Naive thymus-derived CD4-positive, alpha-beta T cell (primary cell): ENCODE measurements around the gene TRABD2B. TPM values are rescaled to one million over a fixed set of nuclear protein-coding genes. Genes with fewer than 3 reads are reported as not detected.

Experiments
- ATAC-seq: fragments of 150-1000 bp; cut with Tn5 transposase; 2 replicates; pipeline ENCODE4 v1.10.0; 2021; ENCODE audit warnings: mild to moderate bottlenecking, moderate library complexity
- CTCF ChIA-PET: fragments of 350-600 bp; sonication (Branson Sonifier 250); formaldehyde crosslinking; loops from one replicate; lab custom pipeline; 2021; ENCODE audit warnings: antibody characterized with exemption; lab: Charles Lee
- POLR2A ChIA-PET: fragments of 350-600 bp; sonication (Branson Sonifier 250); formaldehyde crosslinking; loops from one replicate; lab custom pipeline; 2021; ENCODE audit warnings: antibody characterized with exemption, inconsistent platforms; lab: Charles Lee
- DNase-seq, 9 donors: peaks; one replicate each; pipeline versions ENCODE4 v3.0.0 to v3.0.0-alpha.2; 2020 to 2022; ENCODE audit warnings: mixed read lengths in 1 of 9
- H3K27ac ChIP-seq: one replicate; pipeline ENCODE4 v1.7.0; 2013; ENCODE audit warnings: mild to moderate bottlenecking, low read depth, low read length, moderate library complexity
- H3K27me3 ChIP-seq, 2 donors: one replicate each; pipeline ENCODE4 v1.7.0; 2013; ENCODE audit warnings: low read length in 2 of 2, mild to moderate bottlenecking in 2 of 2, moderate library complexity in 2 of 2; ENCODE audit not compliant: control insufficient read depth in 2 of 2, insufficient read depth in 2 of 2
- H3K36me3 ChIP-seq, 3 experiments: 1 replicate in 2 of 3; 2 replicates in 1 of 3; pipeline ENCODE4 v1.7.0; 2013; ENCODE audit warnings: low read length in 3 of 3, mild to moderate bottlenecking in 3 of 3, moderate library complexity in 1 of 3; ENCODE audit not compliant: insufficient read depth in 3 of 3, control insufficient read depth in 2 of 3
- H3K4me1 ChIP-seq, 2 donors: one replicate each; pipeline ENCODE4 v1.7.0; 2013; ENCODE audit warnings: low read length in 2 of 2, mild to moderate bottlenecking in 2 of 2, moderate library complexity in 1 of 2; ENCODE audit not compliant: control insufficient read depth in 2 of 2, insufficient read depth in 2 of 2
- H3K4me3 ChIP-seq: 2 replicates; pipeline ENCODE4 v1.7.0; 2013; ENCODE audit warnings: mild to moderate bottlenecking, low read length
- H3K9me3 ChIP-seq, 3 experiments: 1 replicate in 2 of 3; 2 replicates in 1 of 3; pipeline ENCODE4 v1.7.0; 2013; ENCODE audit warnings: low read length in 3 of 3; ENCODE audit not compliant: control insufficient read depth in 2 of 3
- H3K27ac Mint-ChIP-seq, 9 donors: one replicate each; pipeline ENCODE4 v1.8.0; 2020 to 2022; ENCODE audit warnings: mixed read lengths in 9 of 9, mild to moderate bottlenecking in 8 of 9, moderate library complexity in 5 of 9, inconsistent platforms in 2 of 9
- H3K27me3 Mint-ChIP-seq, 5 donors: one replicate each; pipeline ENCODE4 v1.8.0; 2021 to 2022; ENCODE audit warnings: mixed read lengths in 5 of 5, mild to moderate bottlenecking in 1 of 5
- H3K36me3 Mint-ChIP-seq, 5 donors: one replicate each; pipeline ENCODE4 v1.8.0; 2020 to 2022; ENCODE audit warnings: mixed read lengths in 5 of 5, mild to moderate bottlenecking in 3 of 5, inconsistent platforms in 1 of 5
- H3K4me1 Mint-ChIP-seq, 7 donors: one replicate each; pipeline ENCODE4 v1.8.0; 2020 to 2022; ENCODE audit warnings: mixed read lengths in 7 of 7, mild to moderate bottlenecking in 3 of 7, inconsistent platforms in 1 of 7
- H3K4me3 Mint-ChIP-seq, 10 donors: one replicate each; pipeline ENCODE4 v1.8.0; 2020 to 2022; ENCODE audit warnings: mild to moderate bottlenecking in 10 of 10, mixed read lengths in 10 of 10, moderate library complexity in 6 of 10, inconsistent platforms in 2 of 10
- H3K9me3 Mint-ChIP-seq, 11 donors: one replicate each; pipeline ENCODE4 v1.8.0; 2020 to 2022; ENCODE audit warnings: mixed read lengths in 11 of 11, mild to moderate bottlenecking in 4 of 11, inconsistent platforms in 1 of 11, moderate library complexity in 1 of 11
- intact Hi-C, 2 donors: fragments of 100-400 bp; cut with micrococcal nuclease; formaldehyde crosslinking; loops; one replicate each; pipeline ENCODE4 v1.15.1; 2023
- polyA plus RNA-seq, 2 donors: library from polyadenylated mRNA; unstranded; fragments of 300-500 nt; fragmentation: Illumina TruSeq; gene quantifications; one replicate each; pipeline ENCODE4 v1.2.3, GENCODE V29; 2021
- total RNA-seq, 6 experiments: library from RNA in 5 of 6; stranded (reverse) in 5 of 6; gene quantifications; 1 replicate in 5 of 6; 2 replicates in 1 of 6; pipeline ENCODE4 v1.2.3 and lab custom pipeline; 2021 to 2026

Gene TRABD2B
- total RNA-seq (not detected), polyA plus RNA-seq (not detected), total RNA-seq (lab: John Stamatoyannopoulos, UW) (not detected)

- Histone ChIP-seq H3K36me3 (no peaks in the 10 kb centered on the region), H3K9me3 (no peaks in the 10 kb centered on the region), H3K4me3 (no peak within 1 kb of the TSS), H3K4me1 (no peaks in the 10 kb centered on the region), H3K27ac (no peak within 1 kb of the TSS), H3K27me3 (peaks cover 0 to 3% of the 10 kb centered on the region in 2 donors)
- Mint-ChIP-seq H3K27ac (no peak within 1 kb of the TSS), H3K36me3 (peaks cover 0 to 7% (median 0%) of the 10 kb centered on the region in 5 donors), H3K27me3 (peaks cover 44 to 70% (median 58%) of the 10 kb centered on the region in 5 donors), H3K9me3 (peaks cover 0 to 4% (median 0%) of the 10 kb centered on the region in 11 donors), H3K4me1 (peaks cover 4 to 14% (median 10%) of the 10 kb centered on the region in 7 donors), H3K4me3 (peak within 1 kb of the TSS; percentile 58 to 93 (median 78))
- DNase-seq: peak; percentile 15 to 80 (median 54)
- intact Hi-C loops: loop anchor here in 1 of 2 donors (2.0 to 5.0 kb wide), 2 partner anchors 65 to 239 kb away; no protein-coding TSS in a partner anchor
- CTCF ChIA-PET: interaction anchor here (0.9 to 1.4 kb wide), 3 partner anchors 8 to 12 kb away, joined by 3 to 5 read pairs (median 4); no protein-coding TSS in a partner anchor
- peak; percentile 79 for ATAC-seq
- POLR2A ChIA-PET: no interaction called here
Observed at GRCh38 chr1:47997289-47998200, at the start of gene TRABD2B. Gene TRABD2B (minus strand): TSS chr1:47997385.

GRCh38 chr1:48044311-48044710, 47.1 kb upstream of the TRABD2B start:
- ATAC-seq: no peak
- Mint-ChIP-seq H3K36me3 (no peaks in the 10 kb centered on the region), H3K27ac (no peak overlapping the region), H3K4me3 (no peak overlapping the region), H3K27me3 (peaks cover 0 to 9% (median 4%) of the 10 kb centered on the region in 5 donors), H3K9me3 (no peaks in the 10 kb centered on the region), H3K4me1 (no peaks in the 10 kb centered on the region)
- H3K4me3 ChIP-seq: no peak overlapping the region
- no peaks in the 10 kb centered on the region for H3K36me3 ChIP-seq
- H3K4me1 ChIP-seq: no peaks in the 10 kb centered on the region
- ChIA-PET POLR2A (no interaction called here), CTCF (no interaction called here)
- intact Hi-C loops: no loop called here
- H3K27me3 ChIP-seq: no peaks in the 10 kb centered on the region
- H3K27ac ChIP-seq: no peak overlapping the region
- H3K9me3 ChIP-seq: no peaks in the 10 kb centered on the region
- DNase-seq: no peak

GRCh38 chr1:48043622-48044021, 46.4 kb upstream of the TRABD2B start:
- no peaks in the 10 kb centered on the region for H3K36me3 ChIP-seq
- H3K9me3 ChIP-seq: no peaks in the 10 kb centered on the region
- no peaks in the 10 kb centered on the region for H3K4me1 ChIP-seq
- no peak overlapping the region for H3K4me3 ChIP-seq
- no peak overlapping the region for H3K27ac ChIP-seq
- ATAC-seq (no peak), DNase-seq (no peak)
- Mint-ChIP-seq H3K27ac (no peak overlapping the region), H3K9me3 (no peaks in the 10 kb centered on the region), H3K4me3 (no peak overlapping the region), H3K4me1 (no peaks in the 10 kb centered on the region), H3K36me3 (no peaks in the 10 kb centered on the region), H3K27me3 (peaks cover 0 to 9% (median 4%) of the 10 kb centered on the region in 5 donors)
- intact Hi-C loops: no loop called here
- no peaks in the 10 kb centered on the region for H3K27me3 ChIP-seq
- ChIA-PET CTCF (no interaction called here), POLR2A (no interaction called here)

GRCh38 chr1:48040154-48040553, 43.0 kb upstream of the TRABD2B start:
- Mint-ChIP-seq H3K27me3 (peaks cover 7 to 20% (median 10%) of the 10 kb centered on the region in 5 donors), H3K4me1 (no peaks in the 10 kb centered on the region), H3K36me3 (no peaks in the 10 kb centered on the region), H3K4me3 (no peak overlapping the region), H3K27ac (no peak overlapping the region), H3K9me3 (no peaks in the 10 kb centered on the region)
- H3K27me3 ChIP-seq: no peaks in the 10 kb centered on the region
- H3K4me1 ChIP-seq: no peaks in the 10 kb centered on the region
- DNase-seq (no peak), ATAC-seq (no peak)
- ChIA-PET POLR2A (no interaction called here), CTCF (no interaction called here)
- no peak overlapping the region for H3K27ac ChIP-seq
- H3K4me3 ChIP-seq: no peak overlapping the region
- no peaks in the 10 kb centered on the region for H3K36me3 ChIP-seq
- intact Hi-C loops: no loop called here
- H3K9me3 ChIP-seq: no peaks in the 10 kb centered on the region

- DNase-seq: no peak
- no peak for ATAC-seq
- Mint-ChIP-seq H3K27ac (no peak overlapping the region), H3K36me3 (no peaks in the 10 kb centered on the region), H3K27me3 (peaks cover 7 to 20% (median 10%) of the 10 kb centered on the region in 5 donors), H3K4me1 (no peaks in the 10 kb centered on the region), H3K9me3 (no peaks in the 10 kb centered on the region), H3K4me3 (no peak overlapping the region)
- intact Hi-C loops: no loop called here
- POLR2A ChIA-PET: no interaction called here
- no peaks in the 10 kb centered on the region for H3K4me1 ChIP-seq
- no peaks in the 10 kb centered on the region for H3K27me3 ChIP-seq
- H3K4me3 ChIP-seq: no peak overlapping the region
- no peaks in the 10 kb centered on the region for H3K36me3 ChIP-seq
- no peak overlapping the region for H3K27ac ChIP-seq
- CTCF ChIA-PET: no interaction called here
- H3K9me3 ChIP-seq: no peaks in the 10 kb centered on the region
Observed at GRCh38 chr1:48039088-48040054, 42.2 kb upstream of the TRABD2B start.

- Mint-ChIP-seq H3K36me3 (no peaks in the 10 kb centered on the region), H3K9me3 (no peaks in the 10 kb centered on the region), H3K27me3 (peaks cover 7 to 20% (median 10%) of the 10 kb centered on the region in 5 donors), H3K27ac (no peak overlapping the region), H3K4me3 (no peak overlapping the region), H3K4me1 (no peaks in the 10 kb centered on the region)
- no peak for ATAC-seq
- H3K27me3 ChIP-seq: no peaks in the 10 kb centered on the region
- CTCF ChIA-PET: no interaction called here
- DNase-seq: no peak
- no peaks in the 10 kb centered on the region for H3K4me1 ChIP-seq
- no peak overlapping the region for H3K27ac ChIP-seq
- H3K4me3 ChIP-seq: no peak overlapping the region
- POLR2A ChIA-PET: no interaction called here
- H3K36me3 ChIP-seq: no peaks in the 10 kb centered on the region
- intact Hi-C loops: no loop called here
- no peaks in the 10 kb centered on the region for H3K9me3 ChIP-seq
Observed at GRCh38 chr1:48038270-48038767, 41.1 kb upstream of the TRABD2B start.
